ENCODE data around the gene CSRP1. TPM values are rescaled to one million over a fixed set of nuclear protein-coding genes. Genes with fewer than 3 reads are reported as not detected.

Gene CSRP1
- polyA plus RNA-seq, 1 donor from 2014 or later = 4.2 TPM

- TF ChIP-seq RAD21 (conservative IDR thresholded peaks at IDR 0.05) = peak; percentile 57
- no peak for TF ChIP-seq EZH2 (IDR thresholded peaks at IDR 0.05; ENCODE audit: borderline replicate concordance, insufficient read depth, low read length, poor library complexity, severe bottlenecking)
- peak; percentile 69 for TF ChIP-seq SMC3 (conservative IDR thresholded peaks at IDR 0.05; ENCODE audit: poor library complexity)
- peak; percentile 65 for TF ChIP-seq CTCF (IDR thresholded peaks at IDR 0.05; ENCODE audit: poor library complexity, severe bottlenecking)
- H3K4me2 ChIP-seq (ENCODE audit: low read length) = no peak overlapping the region
- H3K9ac ChIP-seq (ENCODE audit: low read length) = no peak overlapping the region
- no peaks in the 10 kb centered on the region for H3K27me3 ChIP-seq (ENCODE audit: insufficient read depth, low read depth, low read length)
- no peaks in the 10 kb centered on the region for H3F3A ChIP-seq (ENCODE audit: insufficient read depth, low read length, poor library complexity, severe bottlenecking)
- H4K20me1 ChIP-seq (ENCODE audit: insufficient read depth) = no peaks in the 10 kb centered on the region
- H2AFZ ChIP-seq (ENCODE audit: low read depth, low read length) = no peak overlapping the region
- no peaks in the 10 kb centered on the region for H3K9me3 ChIP-seq (ENCODE audit: low read length)
- no peaks in the 10 kb centered on the region for H3K9me2 ChIP-seq (ENCODE audit: insufficient read depth, low read length)
- H3K36me3 ChIP-seq (ENCODE audit: insufficient read depth, low read length) = no peaks in the 10 kb centered on the region
- H3K27ac ChIP-seq (ENCODE audit: low read length) = no peak overlapping the region
- no peak overlapping the region for H3K4me3 ChIP-seq (ENCODE audit: low read length)
- no peaks in the 10 kb centered on the region for H3K79me2 ChIP-seq (replicated peaks; ENCODE audit: insufficient read depth, low read length)
These were observed 58.7 kb downstream of the CSRP1 start for GRCh38 chr1:201447903-201448871.

DNA sequence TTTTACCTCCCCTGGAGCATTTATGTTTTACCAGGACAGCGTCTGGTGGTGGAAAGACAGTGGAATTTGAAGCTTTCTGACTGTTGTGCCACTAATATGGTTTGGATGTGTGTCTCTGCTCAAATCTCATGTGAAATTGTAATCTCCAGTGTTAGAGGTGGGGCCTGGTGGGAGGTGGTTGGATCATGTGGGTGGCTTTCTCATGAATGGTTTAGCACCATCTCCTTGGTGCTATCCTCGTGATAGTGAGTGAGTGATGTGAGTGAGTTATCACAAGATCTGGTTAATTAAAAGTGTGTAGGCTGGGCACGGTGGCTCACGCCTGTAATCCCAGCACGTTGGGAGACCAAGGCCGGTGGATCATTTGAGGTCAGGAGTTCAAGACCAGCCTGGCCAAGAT is 61.6 kb downstream of the CSRP1 start:
- Histone ChIP-seq H3K9me3 (ENCODE audit: low read length) (no peaks in the 10 kb centered on the region), H3K9me2 (ENCODE audit: insufficient read depth, low read length) (no peaks in the 10 kb centered on the region), H2AFZ (ENCODE audit: low read depth, low read length) (no peak overlapping the region), H3K79me2 (replicated peaks; ENCODE audit: insufficient read depth, low read length) (no peaks in the 10 kb centered on the region), H3K27me3 (ENCODE audit: insufficient read depth, low read depth, low read length) (no peaks in the 10 kb centered on the region), H3K4me3 (ENCODE audit: low read length) (no peak overlapping the region), H3K27ac (ENCODE audit: low read length) (no peak overlapping the region), H3F3A (ENCODE audit: insufficient read depth, low read length, poor library complexity, severe bottlenecking) (no peaks in the 10 kb centered on the region), H3K9ac (ENCODE audit: low read length) (no peak overlapping the region), H3K36me3 (ENCODE audit: insufficient read depth, low read length) (no peaks in the 10 kb centered on the region), H4K20me1 (ENCODE audit: insufficient read depth) (no peaks in the 10 kb centered on the region), H3K4me2 (ENCODE audit: low read length) (no peak overlapping the region)
- TF ChIP-seq EP300 (conservative IDR thresholded peaks at IDR 0.05; ENCODE audit: poor library complexity, severe bottlenecking) (no peak), CTCF (IDR thresholded peaks at IDR 0.05; ENCODE audit: poor library complexity, severe bottlenecking) (no peak), RAD21 (conservative IDR thresholded peaks at IDR 0.05) (no peak), EZH2 (IDR thresholded peaks at IDR 0.05; ENCODE audit: borderline replicate concordance, insufficient read depth, low read length, poor library complexity, severe bottlenecking) (no peak), TAF1 (IDR thresholded peaks at IDR 0.05; ENCODE audit: low read depth) (no peak), POLR2AphosphoS5 (IDR thresholded peaks at IDR 0.05) (no peak)
- TF ChIP-seq, protein P1, sequence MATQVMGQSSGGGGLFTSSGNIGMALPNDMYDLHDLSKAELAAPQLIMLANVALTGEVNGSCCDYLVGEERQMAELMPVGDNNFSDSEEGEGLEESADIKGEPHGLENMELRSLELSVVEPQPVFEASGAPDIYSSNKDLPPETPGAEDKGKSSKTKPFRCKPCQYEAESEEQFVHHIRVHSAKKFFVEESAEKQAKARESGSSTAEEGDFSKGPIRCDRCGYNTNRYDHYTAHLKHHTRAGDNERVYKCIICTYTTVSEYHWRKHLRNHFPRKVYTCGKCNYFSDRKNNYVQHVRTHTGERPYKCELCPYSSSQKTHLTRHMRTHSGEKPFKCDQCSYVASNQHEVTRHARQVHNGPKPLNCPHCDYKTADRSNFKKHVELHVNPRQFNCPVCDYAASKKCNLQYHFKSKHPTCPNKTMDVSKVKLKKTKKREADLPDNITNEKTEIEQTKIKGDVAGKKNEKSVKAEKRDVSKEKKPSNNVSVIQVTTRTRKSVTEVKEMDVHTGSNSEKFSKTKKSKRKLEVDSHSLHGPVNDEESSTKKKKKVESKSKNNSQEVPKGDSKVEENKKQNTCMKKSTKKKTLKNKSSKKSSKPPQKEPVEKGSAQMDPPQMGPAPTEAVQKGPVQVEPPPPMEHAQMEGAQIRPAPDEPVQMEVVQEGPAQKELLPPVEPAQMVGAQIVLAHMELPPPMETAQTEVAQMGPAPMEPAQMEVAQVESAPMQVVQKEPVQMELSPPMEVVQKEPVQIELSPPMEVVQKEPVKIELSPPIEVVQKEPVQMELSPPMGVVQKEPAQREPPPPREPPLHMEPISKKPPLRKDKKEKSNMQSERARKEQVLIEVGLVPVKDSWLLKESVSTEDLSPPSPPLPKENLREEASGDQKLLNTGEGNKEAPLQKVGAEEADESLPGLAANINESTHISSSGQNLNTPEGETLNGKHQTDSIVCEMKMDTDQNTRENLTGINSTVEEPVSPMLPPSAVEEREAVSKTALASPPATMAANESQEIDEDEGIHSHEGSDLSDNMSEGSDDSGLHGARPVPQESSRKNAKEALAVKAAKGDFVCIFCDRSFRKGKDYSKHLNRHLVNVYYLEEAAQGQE (IDR thresholded peaks at IDR 0.05; ENCODE audit: borderline replicate concordance) = no peak
